HG02642 (cell line): ENCODE results near the gene PCNT.
"Not testable (repeated sequence)": the region's sequence is repeated elsewhere in the genome, so short reads cannot be mapped to it uniquely, and the experiment has no call there.

Source experiments
- ATAC-seq: cut with Tn5 transposase; IDR thresholded peaks from one replicate; pipeline ENCODE4 v1.9.1; 2021; ENCODE audit warnings: mild to moderate bottlenecking; ENCODE audit not compliant: unreplicated experiment, poor library complexity

Gene PCNT

GRCh38 chr21:46397993-46398392 is 74.0 kb downstream of the PCNT start:
- no peak for ATAC-seq

GRCh38 chr21:46399129-46399528 is 75.2 kb downstream of the PCNT start:
- ATAC-seq: no peak

- ATAC-seq: no peak
These were observed 75.7 kb downstream of the PCNT start for GRCh38 chr21:46399686-46400085.

- ATAC-seq: no peak
These were observed 77.4 kb downstream of the PCNT start for GRCh38 chr21:46401186-46401910.

GRCh38 chr21:46402421-46402820 is 78.5 kb downstream of the PCNT start:
- no peak for ATAC-seq

- not testable (repeated sequence) for ATAC-seq
These were observed 79.4 kb downstream of the PCNT start for GRCh38 chr21:46403234-46403811.

- no peak for ATAC-seq
These were observed 80.3 kb downstream of the PCNT start for GRCh38 chr21:46404306-46404705.

- ATAC-seq: no peak
These were observed 82.0 kb downstream of the PCNT start for GRCh38 chr21:46406001-46406400.

GRCh38 chr21:46409641-46410406 is 85.9 kb downstream of the PCNT start:
- no peak for ATAC-seq

- no peak for ATAC-seq
These were observed 86.6 kb downstream of the PCNT start for GRCh38 chr21:46410516-46410915.

- ATAC-seq: no peak
These were observed 87.3 kb downstream of the PCNT start for GRCh38 chr21:46411236-46411635.

GRCh38 chr21:46411691-46412090 is 87.7 kb downstream of the PCNT start:
- ATAC-seq: no peak

GRCh38 chr21:46412521-46413364 is 88.8 kb downstream of the PCNT start:
- ATAC-seq: no peak

GRCh38 chr21:46413365-46413696 is 89.4 kb downstream of the PCNT start:
- no peak for ATAC-seq

- no peak for ATAC-seq
These were observed 91.0 kb downstream of the PCNT start for GRCh38 chr21:46414965-46415275.

- no peak for ATAC-seq
These were observed 92.6 kb downstream of the PCNT start for GRCh38 chr21:46416551-46416950.

- ATAC-seq: no peak
These were observed 94.5 kb downstream of the PCNT start for GRCh38 chr21:46418265-46418946.

- no peak for ATAC-seq
These were observed 96.6 kb downstream of the PCNT start for GRCh38 chr21:46420241-46421190.

- no peak for ATAC-seq
These were observed 97.3 kb downstream of the PCNT start for GRCh38 chr21:46421191-46421750.
